ENCODE data around the gene RECQL5. TPM values are rescaled to one million over a fixed set of nuclear protein-coding genes. Genes with fewer than 3 reads are reported as not detected.

RECQL5 gene
- total and polyA plus RNA-seq, 10 donors, result 25.7 to 51.0 (median 38.6) TPM

GRCh38 chr17:75649687-75650086 is 17.3 kb downstream of the RECQL5 start:
- Histone ChIP-seq H3K27me3 (replicated peaks in 1 of 7) (no peaks in the 10 kb centered on the region), H3K9me3 (no peaks in the 10 kb centered on the region), H3K4me1 (peaks cover 0 to 40% (median 16%) of the 10 kb centered on the region in 6 donors), H3K4me3 (no peak overlapping the region), H3K27ac (no peak overlapping the region), H3K36me3 (peaks cover 0 to 91% (median 33%) of the 10 kb centered on the region in 6 donors)
- no peak for TF ChIP-seq POLR2AphosphoS5 (IDR thresholded peaks at IDR 0.05)
- TF ChIP-seq CTCF (IDR thresholded peaks at IDR 0.05 in 8 of 11, conservative IDR thresholded peaks at IDR 0.05 in 3 of 11), result no peak
- no peak for TF ChIP-seq POLR2A (IDR thresholded peaks at IDR 0.05)
- 95 to 97% (median 96%) methylated on average over 5 to 6 of the region's 6 CpGs for WGBS, 5 donors
- intact Hi-C loops (cut with DNase I; ENCODE audit: low total_unique reads), result no loop called here
- no peak for DNase-seq

GRCh38 chr17:75647921-75648320 is 19.0 kb downstream of the RECQL5 start:
- H3K36me3 ChIP-seq, result peaks cover 0 to 91% (median 37%) of the 10 kb centered on the region in 6 donors
- H3K4me1 ChIP-seq, result peaks cover 0 to 27% (median 14%) of the 10 kb centered on the region in 6 donors
- 96 to 98% (median 97%) methylated on average over 7 of the region's 7 CpGs for WGBS, 5 donors
- no peak overlapping the region for H3K4me3 ChIP-seq
- no peak for DNase-seq
- no peaks in the 10 kb centered on the region for H3K9me3 ChIP-seq
- intact Hi-C loops (cut with DNase I; ENCODE audit: low total_unique reads), result no loop called here
- H3K27me3 ChIP-seq (replicated peaks in 1 of 7), result no peaks in the 10 kb centered on the region
- no peak overlapping the region for H3K27ac ChIP-seq
- no peak for TF ChIP-seq POLR2AphosphoS5 (IDR thresholded peaks at IDR 0.05)
- no peak for TF ChIP-seq POLR2A (IDR thresholded peaks at IDR 0.05)
- no peak for TF ChIP-seq CTCF (IDR thresholded peaks at IDR 0.05 in 8 of 11, conservative IDR thresholded peaks at IDR 0.05 in 3 of 11)

GRCh38 chr17:75647061-75647460 is 19.9 kb downstream of the RECQL5 start:
- intact Hi-C loops (cut with DNase I; ENCODE audit: low total_unique reads), result no loop called here
- H3K36me3 ChIP-seq, result peaks cover 0 to 91% (median 33%) of the 10 kb centered on the region in 6 donors
- H3K4me1 ChIP-seq, result peaks cover 0 to 27% (median 12%) of the 10 kb centered on the region in 6 donors
- no peak overlapping the region for H3K27ac ChIP-seq
- no peaks in the 10 kb centered on the region for H3K9me3 ChIP-seq
- TF ChIP-seq POLR2A (IDR thresholded peaks at IDR 0.05) (no peak), POLR2AphosphoS5 (IDR thresholded peaks at IDR 0.05) (no peak), CTCF (IDR thresholded peaks at IDR 0.05 in 8 of 11, conservative IDR thresholded peaks at IDR 0.05 in 3 of 11) (no peak)
- WGBS, 5 donors, result 81 to 95% (median 90%) methylated on average over 7 of the region's 7 CpGs
- no peaks in the 10 kb centered on the region for H3K27me3 ChIP-seq (replicated peaks in 1 of 7)
- H3K4me3 ChIP-seq, result no peak overlapping the region
- DNase-seq, result peak; percentile 65

- WGBS, 5 donors, result 91 to 98% (median 96%) methylated on average over 6 of the region's 6 CpGs
- Histone ChIP-seq H3K27ac (peak overlapping the region in 4 of 8 donors; percentile 48 to 68 (median 55)), H3K9me3 (no peaks in the 10 kb centered on the region), H3K4me1 (peaks cover 0 to 29% (median 12%) of the 10 kb centered on the region in 6 donors), H3K36me3 (peaks cover 0 to 91% (median 31%) of the 10 kb centered on the region in 6 donors), H3K27me3 (replicated peaks in 1 of 7) (no peaks in the 10 kb centered on the region), H3K4me3 (no peak overlapping the region)
- DNase-seq, result no peak
- intact Hi-C loops (cut with DNase I; ENCODE audit: low total_unique reads), result no loop called here
- TF ChIP-seq POLR2AphosphoS5 (IDR thresholded peaks at IDR 0.05) (no peak), POLR2A (IDR thresholded peaks at IDR 0.05) (no peak), CTCF (IDR thresholded peaks at IDR 0.05 in 8 of 11, conservative IDR thresholded peaks at IDR 0.05 in 3 of 11) (no peak)
Observed at GRCh38 chr17:75646638-75646992, 20.3 kb downstream of the RECQL5 start.
